NCI-H82 treated with DMSO at 0.1 percent for 48 hours (cell line): ENCODE results near the gene HPCAL4.

Experiments used
- DNase-seq: peaks from one replicate; lab custom pipeline; 2025; ENCODE audit not compliant: unreplicated experiment; lab: John Stamatoyannopoulos, UW

The HPCAL4 gene

DNA sequence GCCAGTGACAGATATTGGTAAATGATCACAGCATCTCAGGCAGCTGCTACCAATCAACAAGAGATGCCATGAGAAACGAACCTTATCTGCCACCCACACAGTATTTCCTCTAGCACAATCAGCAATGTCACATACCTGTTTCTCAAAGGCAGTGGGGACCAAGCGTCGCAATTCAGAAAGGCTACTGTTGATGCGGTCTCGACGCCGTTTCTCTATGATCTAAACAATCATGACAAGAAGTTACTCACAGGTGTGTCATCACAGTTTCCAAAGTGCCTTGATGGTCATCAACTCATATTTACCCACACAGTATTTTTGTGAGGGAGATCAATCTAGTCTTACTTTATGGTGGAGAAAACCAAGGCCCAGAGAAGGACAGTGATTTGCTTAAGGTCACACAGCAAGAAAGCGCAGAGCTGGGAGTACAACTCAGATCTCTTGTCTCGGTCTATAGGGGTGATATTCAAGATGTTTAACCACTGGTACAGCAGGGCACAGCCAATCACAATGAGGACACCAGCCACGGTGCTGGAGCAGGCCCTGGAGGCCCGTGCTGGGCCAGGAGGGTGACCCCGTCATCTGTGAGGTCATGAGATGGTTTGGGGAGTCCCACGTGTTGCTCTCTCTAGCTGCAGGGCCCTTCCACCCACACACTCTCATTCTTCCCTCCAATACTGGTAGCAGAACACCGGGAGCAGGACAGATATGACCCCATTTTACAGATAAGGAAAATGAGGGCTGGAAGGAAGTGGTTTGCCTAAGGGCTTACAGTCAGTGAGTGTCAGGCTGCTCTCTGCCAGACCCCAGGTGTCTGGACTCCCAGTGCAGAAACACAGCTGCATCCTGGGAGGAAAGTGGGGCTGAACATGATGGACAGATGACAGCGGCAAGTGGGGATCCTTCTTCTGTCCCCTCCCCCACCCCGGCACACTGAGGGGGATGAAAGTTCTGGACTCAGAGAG is 59.6 kb downstream of the HPCAL4 start:
- no peak for DNase-seq

DNA sequence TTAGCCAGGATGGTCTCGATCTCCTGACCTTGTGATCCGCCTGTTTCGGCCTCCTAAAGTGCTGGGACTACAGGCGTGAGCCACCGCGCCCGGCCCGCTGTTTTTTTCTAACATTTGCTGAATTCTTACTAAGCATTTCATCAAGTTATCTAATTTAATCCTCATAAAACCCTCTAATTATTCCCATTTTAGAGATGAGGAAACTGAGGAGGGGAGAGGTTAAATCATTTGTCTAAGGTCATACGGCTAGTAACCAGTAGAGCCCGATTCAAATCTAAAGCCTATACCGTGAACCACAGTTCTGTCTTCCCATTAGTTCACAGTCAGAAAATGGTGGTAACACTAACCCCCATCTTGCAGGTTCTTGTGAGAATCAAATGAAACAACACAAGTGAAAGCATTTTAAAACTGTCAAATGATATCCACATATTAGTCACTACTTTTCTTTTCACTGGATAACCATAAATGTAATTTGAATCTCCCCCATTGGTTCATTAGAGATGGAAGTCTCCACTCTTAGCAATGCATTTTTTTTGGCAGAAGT is 62.4 kb downstream of the HPCAL4 start:
- DNase-seq, result no peak
